Suppressor macrophage (primary cell): ENCODE data around the gene MTHFD2.
"Not testable (repeated sequence)": the region's sequence is repeated elsewhere in the genome, so short reads cannot be mapped to it uniquely, and the experiment has no call there.

Experiments
- DNase-seq, 4 experiments: peaks; one replicate each; pipeline ENCODE4 v3.0.0-alpha.2; 2020 to 2022
- total RNA-seq, 17 experiments: gene quantifications; one replicate each; lab custom pipeline; 2026; ENCODE audit warnings: mixed read lengths in 6 of 17, inconsistent platforms in 3 of 17; lab: John Stamatoyannopoulos, UW

The MTHFD2 gene
- 190 to 515 (median 334) reads per million in 17 experiments for total RNA-seq

DNA sequence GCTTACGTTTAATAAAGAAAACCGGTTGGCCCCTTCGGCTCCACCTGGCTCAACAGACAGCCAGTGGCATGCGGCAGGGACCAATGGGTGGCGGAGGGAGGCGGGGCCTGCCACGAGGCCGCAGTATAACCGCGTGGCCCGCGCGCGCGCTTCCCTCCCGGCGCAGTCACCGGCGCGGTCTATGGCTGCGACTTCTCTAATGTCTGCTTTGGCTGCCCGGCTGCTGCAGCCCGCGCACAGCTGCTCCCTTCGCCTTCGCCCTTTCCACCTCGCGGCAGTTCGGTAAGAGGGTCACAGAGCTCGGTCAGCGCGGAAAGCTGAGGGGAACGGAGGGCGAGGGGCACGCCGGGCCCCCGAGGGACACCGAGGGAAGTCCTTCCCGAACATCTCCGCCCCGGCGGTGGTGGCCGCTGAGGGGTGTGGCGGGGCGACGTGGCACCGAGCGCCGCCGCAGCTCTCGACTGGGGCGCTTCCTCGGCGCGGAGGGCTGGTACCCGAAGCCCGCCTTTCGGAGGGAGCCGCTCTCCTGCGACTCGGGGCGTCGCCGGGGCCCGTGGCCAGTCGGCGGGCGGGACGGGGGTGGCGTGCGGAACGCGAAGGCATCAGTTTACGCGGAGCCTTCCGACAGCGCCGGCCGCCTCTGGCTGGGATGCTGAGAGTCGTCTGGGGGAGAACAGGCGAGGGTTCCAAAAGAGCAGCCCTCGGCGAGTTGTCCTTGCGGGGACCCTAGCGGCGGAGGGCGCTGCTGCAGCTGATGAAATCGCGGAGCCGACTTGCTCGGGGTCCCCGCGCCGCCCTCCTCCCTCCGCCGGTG lies at the start of gene MTHFD2:
Gene MTHFD2, plus strand, starts transcription at position 155 of the 814 bp plus-strand sequence. Its CDS starts 27 bp downstream, at position 182.
- peak; percentile 97 to 100 (median 98) for DNase-seq

DNA sequence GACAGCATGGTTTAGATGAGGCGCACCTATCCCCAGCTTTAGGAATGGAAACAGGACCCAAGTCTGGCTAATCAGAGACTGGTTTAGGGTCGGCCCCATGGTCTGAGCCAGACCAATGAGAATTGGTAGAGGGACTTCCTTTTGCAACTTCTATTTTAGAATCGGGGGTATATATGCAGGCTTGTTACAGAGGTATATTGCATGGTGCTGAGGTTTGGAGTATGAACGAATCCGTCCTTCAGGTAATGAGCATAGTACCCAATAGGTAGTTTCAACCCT lies 49.2 kb upstream of the MTHFD2 start:
- peak in 1 of 4 experiments; percentile 5 for DNase-seq

DNA sequence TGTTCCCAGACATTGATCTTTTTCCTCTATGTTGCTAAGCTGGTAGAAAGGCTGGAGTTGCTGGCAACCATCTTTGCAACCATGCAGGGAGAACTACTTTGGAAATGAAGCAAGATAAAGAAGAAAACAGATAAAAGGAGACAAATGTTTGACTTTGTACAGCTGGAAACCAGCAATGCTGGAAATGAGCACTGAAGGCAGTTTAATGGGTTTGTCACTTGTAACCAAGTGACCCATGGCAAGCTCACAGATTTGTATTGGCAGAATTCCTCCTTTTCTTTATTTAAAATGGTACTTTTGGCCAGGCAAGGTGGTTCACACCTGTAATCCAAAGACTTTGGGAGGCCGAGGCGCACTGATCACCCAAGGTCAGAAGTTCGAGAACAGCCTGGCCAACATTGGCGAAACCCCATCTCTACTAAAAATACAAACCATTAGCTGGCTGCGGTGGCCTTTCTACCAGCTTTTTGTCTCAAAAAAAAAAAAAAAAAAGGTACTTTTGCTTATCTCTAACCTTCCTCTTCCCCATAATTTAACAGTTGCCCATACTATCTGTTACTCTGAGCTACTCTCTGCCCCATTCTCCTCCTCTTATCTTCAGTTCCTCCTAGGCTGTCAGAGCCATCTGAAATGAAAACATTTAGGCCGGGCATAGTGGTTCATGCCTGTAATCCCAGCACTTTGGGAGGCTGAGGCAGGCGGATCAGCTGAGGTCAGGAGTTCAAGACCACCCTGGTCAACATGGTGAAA lies 48.7 kb upstream of the MTHFD2 start:
- DNase-seq, result no peak

DNA sequence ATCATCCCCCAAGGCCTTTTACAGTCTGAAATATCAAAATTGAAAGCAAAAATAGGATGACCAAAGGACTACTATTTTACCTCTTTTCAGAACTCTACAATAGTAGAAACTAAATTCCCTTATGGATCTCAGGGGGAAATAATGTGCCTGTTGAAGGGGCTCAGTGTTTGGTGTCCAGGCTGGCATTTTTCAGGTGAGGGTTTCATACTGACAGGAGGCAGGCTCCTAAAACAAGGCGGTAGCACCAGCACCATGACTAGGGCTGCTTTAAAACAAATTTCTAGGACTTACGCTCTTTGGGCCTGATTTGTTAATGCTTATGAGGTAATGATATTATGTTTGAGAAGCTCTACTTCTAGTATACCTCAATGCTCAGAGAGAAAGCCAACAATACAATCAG lies 45.5 kb upstream of the MTHFD2 start:
- DNase-seq, result no peak

DNA sequence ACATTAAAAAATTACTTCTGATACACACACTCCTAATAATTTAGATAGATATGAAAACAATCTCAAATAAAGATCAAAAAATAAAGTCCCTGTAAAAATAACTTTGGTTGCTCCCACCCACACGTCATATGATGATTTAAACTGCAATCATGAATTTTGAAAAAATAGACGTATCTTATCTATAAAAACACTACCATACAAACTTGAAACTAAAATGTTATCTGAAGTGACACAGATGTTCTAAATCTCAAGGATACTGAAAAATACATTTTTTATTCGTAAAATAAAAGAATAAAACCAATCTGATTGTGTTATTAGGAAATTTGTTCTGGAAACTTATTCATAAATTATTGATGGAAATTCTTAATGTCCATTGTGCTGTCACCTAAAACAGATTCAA lies 42.6 kb upstream of the MTHFD2 start:
- no peak for DNase-seq

DNA sequence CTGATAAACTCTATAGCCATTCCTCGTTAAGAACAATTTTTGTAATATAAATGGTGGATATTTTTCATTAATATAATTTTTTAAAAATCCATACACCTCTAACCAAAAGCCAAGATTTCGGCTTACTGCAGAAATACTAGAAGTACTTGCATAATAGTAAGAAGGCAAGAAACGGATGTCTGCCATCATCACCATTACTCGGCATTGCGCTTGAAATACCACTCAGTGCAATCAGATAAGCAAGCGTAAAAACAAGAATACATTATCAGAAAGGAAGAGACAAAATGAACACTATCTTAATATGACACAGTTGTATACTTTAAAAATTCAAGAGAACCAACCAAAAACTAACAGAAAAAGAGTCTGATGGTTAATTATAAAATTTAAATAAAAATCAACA lies 35.5 kb upstream of the MTHFD2 start:
- no peak for DNase-seq

DNA sequence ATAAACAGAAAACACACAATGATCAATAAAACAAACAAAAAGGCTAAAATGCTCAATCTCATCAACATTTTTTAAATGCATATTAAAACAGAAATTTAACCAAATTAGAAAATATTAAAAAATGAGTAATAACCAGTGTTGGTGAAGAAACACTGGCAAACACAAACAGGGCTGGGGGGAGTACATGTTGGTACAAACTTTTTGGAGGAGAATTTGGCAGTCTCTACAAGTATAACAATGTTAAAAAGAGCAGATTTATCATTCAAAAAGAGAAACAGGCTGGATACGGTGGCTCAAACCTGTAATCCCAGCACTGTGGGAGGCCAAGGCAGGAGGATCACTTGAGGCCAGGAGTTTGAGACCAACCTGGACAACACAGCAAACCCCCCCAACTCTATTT lies 33.7 kb upstream of the MTHFD2 start:
- DNase-seq, result no peak

DNA sequence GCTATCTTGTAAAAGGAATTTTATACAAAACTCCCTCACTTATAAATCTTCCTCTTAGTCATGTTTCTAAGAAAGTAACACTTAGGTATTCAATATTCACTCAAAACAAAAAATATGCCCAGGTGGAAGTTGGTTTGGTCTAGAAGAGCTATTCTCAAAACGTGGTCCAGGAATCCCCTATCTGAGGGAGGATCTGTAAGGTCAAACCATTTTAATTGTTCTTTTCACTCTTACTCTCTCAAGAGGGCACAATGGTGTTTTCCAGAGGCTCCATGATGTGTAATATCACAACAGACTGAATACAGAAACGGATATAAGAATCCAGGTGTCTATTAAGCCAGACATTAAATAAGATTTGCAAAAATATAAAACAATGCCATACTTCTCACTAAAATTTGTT lies 29.7 kb upstream of the MTHFD2 start:
- DNase-seq, result no peak

DNA sequence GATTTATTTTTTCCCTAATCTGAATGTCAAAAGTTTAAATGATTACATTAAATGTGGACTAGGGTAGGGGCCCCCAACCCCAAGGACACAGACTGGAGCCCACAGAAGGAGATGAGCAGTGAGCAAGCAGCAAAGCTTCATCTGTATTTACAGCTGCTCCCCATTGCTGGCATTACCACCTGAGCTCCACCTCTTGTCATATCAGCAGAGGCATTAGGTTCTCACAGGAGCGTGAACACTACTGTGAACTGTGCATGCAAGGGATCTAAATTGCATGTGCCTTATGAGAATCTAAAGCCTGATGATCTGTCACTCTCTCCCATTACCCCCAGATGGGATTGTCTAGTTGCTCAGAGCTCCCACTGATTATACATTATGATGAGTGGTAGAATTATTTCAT lies 23.5 kb upstream of the MTHFD2 start:
- DNase-seq, result no peak

DNA sequence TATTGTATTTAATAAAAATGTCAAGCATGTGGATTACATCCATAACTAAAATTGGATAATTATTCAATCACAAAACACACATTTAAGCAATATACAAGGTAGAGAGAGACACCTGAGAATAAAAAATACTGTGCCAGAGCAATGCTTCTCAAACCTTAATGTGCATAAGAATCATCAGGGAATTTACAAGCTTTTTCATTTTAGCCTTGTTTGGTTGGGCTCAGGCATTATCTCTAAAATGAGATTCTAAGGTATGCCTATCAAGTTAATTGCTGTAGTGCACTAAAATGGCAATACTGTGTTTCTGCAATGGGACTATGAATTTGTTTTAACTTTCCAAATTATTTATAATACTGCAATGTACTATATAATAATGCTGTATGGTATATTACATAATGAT lies 20.7 kb upstream of the MTHFD2 start:
- no peak for DNase-seq

DNA sequence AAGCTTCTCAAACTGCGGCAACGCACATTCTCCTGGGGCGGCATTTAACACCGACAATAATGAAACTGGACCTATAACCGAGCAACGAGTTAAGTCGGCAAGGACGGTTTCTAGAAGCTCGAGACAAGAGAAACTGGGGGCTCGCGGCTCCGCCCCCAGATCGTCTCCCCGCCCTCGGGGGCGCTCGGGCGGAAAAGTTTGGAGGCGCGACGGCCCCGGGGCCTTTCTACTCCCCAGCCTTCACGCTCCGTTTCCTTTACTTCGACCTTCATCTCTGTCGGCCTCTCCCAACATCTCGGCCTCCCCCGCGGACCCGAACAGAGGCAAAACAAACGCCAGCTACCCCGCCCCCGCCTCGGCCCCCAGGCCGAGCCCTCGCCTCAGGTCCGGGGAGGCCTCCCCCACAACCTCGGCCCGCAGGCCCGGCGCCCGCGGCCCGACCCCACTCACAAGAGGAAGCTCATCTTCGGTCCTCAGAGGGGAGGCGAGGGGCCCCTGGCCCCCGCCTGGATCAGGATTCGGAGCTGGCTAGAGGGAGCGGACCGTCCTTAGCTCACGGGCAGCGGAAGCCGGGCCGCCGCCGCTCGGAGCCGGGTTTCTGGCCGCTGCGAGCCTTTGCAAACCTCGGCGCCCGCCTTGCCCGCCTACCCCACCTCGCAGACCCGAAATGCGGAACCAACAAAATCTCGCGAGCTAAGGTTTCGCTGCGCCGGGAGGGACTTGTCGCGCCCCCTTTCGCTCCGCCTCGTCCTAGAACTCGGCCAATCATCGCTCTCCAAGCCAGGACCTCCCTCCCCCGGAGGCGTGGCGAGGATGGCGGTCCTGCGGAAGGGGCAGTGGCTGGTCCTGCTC lies 20.0 kb upstream of the MTHFD2 start, which contains the start of gene MOB1A:
Gene MOB1A, minus strand, starts transcription at position 669 of the 852 bp plus-strand sequence. Its CDS starts 205 bp downstream, at position 464.
- peak; percentile 99 to 100 (median 100) for DNase-seq

DNA sequence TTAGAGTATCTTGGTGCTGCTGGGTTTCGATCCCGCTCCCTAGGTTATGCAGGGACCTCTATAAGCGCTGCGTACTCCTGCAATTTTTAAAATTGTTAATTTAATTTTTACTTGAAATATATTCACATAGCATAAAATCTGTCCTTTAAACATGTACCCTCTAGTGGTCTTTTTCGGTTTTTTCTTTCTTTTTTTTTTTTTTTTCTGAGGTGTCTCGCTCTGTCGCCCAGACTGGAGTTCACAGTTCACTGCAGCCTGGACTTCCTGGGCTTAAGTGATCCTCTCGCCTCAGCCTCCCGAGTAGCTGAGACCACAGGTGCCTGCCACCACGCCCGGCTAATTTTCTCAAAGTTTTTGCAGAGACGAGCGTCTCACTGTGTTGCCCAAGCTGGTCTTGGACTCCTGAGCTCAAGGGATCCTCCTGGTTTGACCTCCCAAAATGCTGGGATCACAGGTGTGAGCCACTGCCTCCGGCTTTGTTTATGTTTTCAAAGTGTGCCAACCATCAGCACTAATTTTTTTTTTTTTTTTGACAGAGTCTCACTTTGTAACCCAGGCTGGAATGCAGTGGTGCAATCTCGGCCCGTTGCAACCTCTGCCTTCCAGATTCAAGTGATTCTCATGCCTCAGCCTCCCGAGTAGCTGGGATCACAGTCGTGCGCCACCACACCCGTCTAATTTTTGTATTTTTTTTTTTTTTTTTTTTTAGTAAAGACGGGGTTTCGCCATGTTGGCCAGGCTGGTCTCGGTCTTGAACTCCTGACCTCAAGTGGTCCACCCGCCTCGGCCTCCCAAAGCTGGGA lies 19.2 kb upstream of the MTHFD2 start:
- DNase-seq, result no peak

DNA sequence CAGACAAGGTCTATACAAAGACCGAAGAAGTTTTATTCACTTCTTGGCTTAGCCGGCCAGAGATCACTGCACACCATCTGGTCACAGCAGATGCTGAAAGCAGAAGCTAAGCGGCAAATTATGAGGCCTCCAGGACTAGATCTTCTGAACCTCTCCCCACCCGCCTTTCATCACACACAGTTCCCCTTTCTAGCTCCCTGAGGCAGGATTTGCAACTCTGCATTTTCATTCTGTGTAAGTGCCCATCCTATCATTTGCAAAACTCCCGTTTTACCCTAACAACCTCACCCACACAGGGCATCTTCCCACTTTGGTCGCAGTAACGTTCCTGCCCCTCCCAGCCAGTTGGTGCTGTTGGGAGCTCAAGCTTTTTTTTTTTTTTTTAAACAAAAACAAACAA lies 16.7 kb upstream of the MTHFD2 start:
- peak; percentile 92 to 98 (median 96) for DNase-seq

DNA sequence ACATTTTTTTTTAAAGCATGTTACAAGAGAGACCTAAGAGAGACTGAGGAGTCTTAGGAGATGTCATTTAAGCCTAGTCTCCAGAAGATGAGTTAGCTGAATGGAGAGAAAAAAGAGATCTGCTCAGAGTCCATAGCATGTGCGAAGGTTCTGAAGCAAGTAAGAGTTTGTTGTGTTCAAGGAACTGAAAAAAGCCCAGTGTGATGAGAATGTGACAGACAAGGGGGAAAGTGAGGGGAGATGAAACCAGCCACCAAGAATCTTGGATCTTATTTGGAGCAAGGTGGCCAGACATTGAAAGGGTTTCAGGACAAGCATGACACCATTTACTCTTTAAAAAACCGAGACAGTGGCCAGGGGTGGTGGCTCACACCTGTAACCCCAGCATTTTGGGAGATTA lies 14.5 kb upstream of the MTHFD2 start:
- DNase-seq, result peak in 1 of 4 experiments; percentile 30

DNA sequence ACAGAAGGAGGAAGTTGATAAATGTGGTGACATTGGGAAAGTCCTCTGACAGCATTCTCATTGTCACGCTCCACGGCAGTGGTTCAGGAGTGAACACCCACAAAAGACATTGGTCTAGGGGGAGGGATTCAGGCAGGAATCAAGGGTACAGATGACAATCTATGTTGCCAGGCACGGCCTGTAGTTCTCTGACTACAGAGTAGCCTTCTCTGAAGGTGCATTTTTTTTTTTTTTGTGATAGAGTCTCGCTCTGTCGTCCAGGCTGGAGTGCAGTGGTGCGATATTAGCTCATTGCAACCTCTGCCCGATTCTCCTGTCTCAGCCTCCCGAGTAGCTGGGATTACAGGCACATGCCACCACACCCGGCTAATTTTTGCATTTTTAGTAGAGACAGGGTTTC lies 12.4 kb upstream of the MTHFD2 start:
- DNase-seq, result peak; percentile 92 to 98 (median 94)

DNA sequence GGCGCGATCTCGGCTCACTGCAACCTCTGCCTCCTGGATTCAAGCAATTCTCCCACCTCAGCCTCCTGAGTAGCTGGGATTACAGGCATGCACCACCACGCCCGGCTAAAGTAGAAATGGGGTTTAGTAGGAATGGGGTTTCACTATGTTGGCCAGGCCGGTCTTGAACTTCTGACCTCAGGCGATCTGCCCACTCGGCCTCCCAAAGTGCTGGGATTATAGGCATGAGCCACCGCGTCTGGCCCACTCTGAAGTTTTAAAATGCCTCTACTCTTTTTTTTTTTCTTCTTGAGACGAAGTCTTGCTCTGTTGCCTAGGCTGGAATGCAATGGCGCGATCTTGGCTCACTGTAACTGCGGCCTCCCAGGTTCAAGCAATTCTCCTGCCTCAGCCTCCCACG lies 11.7 kb upstream of the MTHFD2 start:
- DNase-seq, result not testable (repeated sequence)

DNA sequence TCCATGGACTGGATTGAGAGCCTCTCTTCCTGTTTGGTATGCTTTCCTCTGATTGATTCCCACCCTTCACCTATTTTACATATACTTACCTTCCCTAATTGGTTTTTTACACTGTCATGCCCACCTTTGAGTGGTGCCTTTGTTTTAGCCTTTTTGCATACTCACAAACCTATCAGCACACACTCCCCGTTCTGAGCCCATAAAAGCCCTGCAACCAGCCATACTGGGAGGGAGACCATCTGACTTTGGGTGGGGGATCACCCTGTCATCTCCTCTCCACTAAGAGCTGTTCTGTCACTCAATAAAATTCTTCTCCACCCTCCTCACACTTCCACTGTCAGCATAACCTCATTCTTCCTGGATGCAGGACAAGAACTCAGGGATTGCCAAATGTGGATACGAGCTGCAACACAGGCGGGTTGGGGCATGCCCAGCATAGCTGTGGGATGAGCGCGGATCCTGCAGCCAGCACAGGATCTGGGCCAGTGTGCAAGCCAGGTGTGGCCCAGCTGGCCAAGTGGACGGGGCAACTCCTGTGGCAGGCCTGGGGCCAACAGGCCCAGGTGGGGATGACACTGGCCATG lies 10.3 kb upstream of the MTHFD2 start:
- DNase-seq, result peak in 1 of 4 experiments; percentile 38

DNA sequence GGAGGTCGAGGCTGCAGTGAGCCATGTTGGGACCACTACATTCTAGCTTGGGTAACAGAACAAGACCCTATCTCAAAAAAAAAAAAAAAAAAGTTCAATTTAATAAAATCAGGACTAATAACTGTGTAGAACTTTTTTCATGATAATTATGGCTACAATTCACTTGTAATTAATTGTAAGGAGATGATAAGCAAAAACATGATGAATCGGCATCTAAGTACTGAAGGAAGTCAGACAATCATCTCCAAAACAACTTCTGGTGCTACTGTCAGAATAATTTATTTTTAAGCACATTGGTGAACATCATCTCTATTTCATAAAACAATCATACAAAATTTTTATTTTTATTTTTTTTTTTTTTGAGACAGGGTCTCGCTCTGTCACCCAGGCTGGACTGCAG lies 9.7 kb upstream of the MTHFD2 start:
- DNase-seq, result no peak

DNA sequence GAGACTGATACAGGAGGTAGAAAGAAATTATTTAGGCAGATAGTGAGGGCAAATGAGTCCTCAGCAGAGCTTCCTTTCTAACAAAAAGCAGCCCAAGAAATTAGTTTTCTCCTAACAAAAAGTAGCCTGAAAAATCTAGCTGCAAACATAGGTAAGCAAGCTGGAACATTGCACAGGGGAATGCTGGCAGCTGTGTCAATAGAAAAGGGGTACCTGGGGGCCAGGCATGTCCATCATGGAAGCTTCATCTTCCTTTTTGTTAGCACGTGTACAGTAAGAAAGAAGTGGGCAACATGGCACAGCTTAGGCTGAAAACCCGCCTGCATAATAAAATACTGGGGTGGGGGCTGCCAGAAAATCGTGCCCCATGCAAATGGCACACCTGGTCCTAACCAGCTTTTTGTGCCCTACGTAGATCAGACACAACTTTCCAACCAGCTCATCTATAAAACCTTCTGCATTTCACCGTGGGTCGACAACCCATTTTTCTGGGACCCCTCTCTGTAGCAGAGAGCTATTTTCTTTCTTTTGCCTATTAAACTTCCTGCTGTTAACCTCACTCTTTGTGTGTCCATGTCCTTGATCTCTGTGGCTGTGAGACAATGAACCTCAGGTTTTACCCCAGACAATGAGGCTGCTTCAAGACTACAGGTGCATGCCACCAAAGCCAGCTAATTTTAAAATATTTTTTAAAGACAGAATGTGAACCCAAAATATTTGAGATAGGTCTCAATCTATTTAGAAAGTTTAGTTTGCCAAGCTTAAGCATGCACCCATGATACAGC lies 6.6 kb upstream of the MTHFD2 start:
- DNase-seq, result no peak

DNA sequence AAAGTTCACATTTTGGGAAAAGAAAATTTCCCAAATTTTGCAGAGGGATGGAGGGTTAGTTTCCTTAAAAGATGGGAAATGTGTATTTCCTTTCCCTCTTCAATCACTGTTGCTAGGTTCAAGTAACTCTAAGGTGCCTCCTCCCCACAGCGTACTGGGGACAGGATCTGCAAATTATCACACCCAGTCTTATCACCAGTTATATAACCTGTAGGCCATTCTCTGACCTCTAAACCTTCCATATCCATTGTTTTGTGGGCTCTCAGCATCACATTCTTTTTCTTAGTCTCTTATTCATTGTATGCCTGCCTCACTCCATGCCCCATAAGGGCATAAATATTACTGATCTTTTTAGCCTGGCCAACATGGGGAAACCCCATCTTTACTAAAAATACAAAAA lies 3.6 kb upstream of the MTHFD2 start:
- DNase-seq, result no peak

DNA sequence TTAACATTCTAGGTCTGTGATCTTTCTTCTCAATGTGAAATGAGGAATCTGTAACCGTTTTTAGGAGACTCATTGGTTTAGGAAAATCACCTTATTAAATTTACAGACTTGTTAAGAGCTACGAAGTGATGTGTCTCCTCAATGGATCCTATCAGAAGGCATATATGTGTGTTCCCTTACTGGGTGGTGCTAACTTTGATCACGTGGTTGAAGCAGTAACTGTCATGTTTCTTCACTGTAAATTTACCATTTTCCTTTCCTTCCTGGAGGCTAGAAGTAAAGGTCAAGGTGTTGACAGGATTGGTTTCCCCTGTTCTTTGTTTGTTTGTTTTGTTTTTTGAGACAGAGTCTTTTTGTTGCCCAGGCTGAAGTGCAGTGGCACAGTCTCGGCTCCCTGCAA lies 1.4 kb upstream of the MTHFD2 start:
- no peak for DNase-seq
